Loucy (cell line): Measurements from ENCODE around the gene CUL5.

ENCODE experiments used
- H2AFZ ChIP-seq: fragments of 200-600 bp; sonication (generic); 2 replicates; pipeline ENCODE4 v1.6.0; 2016; ENCODE audit warnings: antibody characterized with exemption, mild to moderate bottlenecking, low read length, moderate library complexity
- H3F3A ChIP-seq: fragments of 200-600 bp; 2 replicates; pipeline ENCODE4 v1.6.0; 2016; ENCODE audit warnings: antibody characterized with exemption, low read depth, mild to moderate bottlenecking
- H3K27me3 ChIP-seq: fragments of 200-600 bp; sonication (generic); 2 replicates; pipeline ENCODE4 v1.6.1; 2014; ENCODE audit warnings: low read length, mild to moderate bottlenecking; ENCODE audit not compliant: insufficient read depth, poor library complexity, severe bottlenecking
- H3K36me3 ChIP-seq: fragments of 200-600 bp; sonication (generic); 2 replicates; pipeline ENCODE4 v1.6.1; 2016; ENCODE audit warnings: low read length; ENCODE audit not compliant: insufficient read depth
- H3K4me1 ChIP-seq: fragments of 200-600 bp; sonication (generic); 2 replicates; pipeline ENCODE4 v1.5.1; 2014; ENCODE audit warnings: low read length, mild to moderate bottlenecking; ENCODE audit not compliant: insufficient read depth, poor library complexity, severe bottlenecking
- H3K4me2 ChIP-seq: fragments of 200-600 bp; sonication (generic); 2 replicates; pipeline ENCODE4 v1.6.0; 2014; ENCODE audit warnings: antibody characterized with exemption, low read length, low read depth, mild to moderate bottlenecking; ENCODE audit not compliant: poor library complexity, severe bottlenecking
- H3K4me3 ChIP-seq: fragments of 200-600 bp; sonication (generic); 2 replicates; pipeline ENCODE4 v1.5.1; 2014; ENCODE audit warnings: low read length, mild to moderate bottlenecking, mixed read lengths; ENCODE audit not compliant: poor library complexity, severe bottlenecking
- H3K79me2 ChIP-seq: fragments of 200-600 bp; sonication (generic); 2 replicates; pipeline ENCODE4 v1.6.1; 2014; ENCODE audit warnings: low read length; ENCODE audit not compliant: insufficient read depth
- H3K9ac ChIP-seq: fragments of 200-600 bp; sonication (generic); 2 replicates; pipeline ENCODE4 v1.6.0; 2014; ENCODE audit warnings: mild to moderate bottlenecking, low read depth, low read length, moderate library complexity; ENCODE audit not compliant: poor library complexity, severe bottlenecking
- H3K9me2 ChIP-seq: fragments of 200-600 bp; sonication (generic); replicated peaks from 2 replicates; pipeline ENCODE4 v1.6.1; 2016; ENCODE audit warnings: low read depth, low read length, mixed read lengths
- H3K9me3 ChIP-seq: fragments of 200-600 bp; sonication (generic); 2 replicates; pipeline ENCODE4 v1.6.1; 2014; ENCODE audit warnings: mild to moderate bottlenecking, antibody characterized with exemption, low read length, low read depth; ENCODE audit not compliant: insufficient read depth
- H4K20me1 ChIP-seq: fragments of 200-600 bp; sonication (generic); 2 replicates; pipeline ENCODE4 v1.6.0; 2014; ENCODE audit warnings: antibody characterized with exemption, low read length, mild to moderate bottlenecking; ENCODE audit not compliant: insufficient read depth, poor library complexity, severe bottlenecking
- EZH2phosphoT487 ChIP-seq: fragments of 200-600 bp; IDR thresholded peaks from 2 replicates; pipeline ENCODE4 v1.6.1; 2018; ENCODE audit warnings: antibody characterized with exemption, mild to moderate bottlenecking, moderate library complexity, borderline replicate concordance
- TF ChIP-seq, protein P1 (sequence below): fragments of 200-600 bp; sonication (generic); conservative IDR thresholded peaks from 2 replicates; pipeline ENCODE4 v1.5.1; 2014; ENCODE audit warnings: mild to moderate bottlenecking, antibody characterized with exemption, low read length

Gene CUL5

DNA sequence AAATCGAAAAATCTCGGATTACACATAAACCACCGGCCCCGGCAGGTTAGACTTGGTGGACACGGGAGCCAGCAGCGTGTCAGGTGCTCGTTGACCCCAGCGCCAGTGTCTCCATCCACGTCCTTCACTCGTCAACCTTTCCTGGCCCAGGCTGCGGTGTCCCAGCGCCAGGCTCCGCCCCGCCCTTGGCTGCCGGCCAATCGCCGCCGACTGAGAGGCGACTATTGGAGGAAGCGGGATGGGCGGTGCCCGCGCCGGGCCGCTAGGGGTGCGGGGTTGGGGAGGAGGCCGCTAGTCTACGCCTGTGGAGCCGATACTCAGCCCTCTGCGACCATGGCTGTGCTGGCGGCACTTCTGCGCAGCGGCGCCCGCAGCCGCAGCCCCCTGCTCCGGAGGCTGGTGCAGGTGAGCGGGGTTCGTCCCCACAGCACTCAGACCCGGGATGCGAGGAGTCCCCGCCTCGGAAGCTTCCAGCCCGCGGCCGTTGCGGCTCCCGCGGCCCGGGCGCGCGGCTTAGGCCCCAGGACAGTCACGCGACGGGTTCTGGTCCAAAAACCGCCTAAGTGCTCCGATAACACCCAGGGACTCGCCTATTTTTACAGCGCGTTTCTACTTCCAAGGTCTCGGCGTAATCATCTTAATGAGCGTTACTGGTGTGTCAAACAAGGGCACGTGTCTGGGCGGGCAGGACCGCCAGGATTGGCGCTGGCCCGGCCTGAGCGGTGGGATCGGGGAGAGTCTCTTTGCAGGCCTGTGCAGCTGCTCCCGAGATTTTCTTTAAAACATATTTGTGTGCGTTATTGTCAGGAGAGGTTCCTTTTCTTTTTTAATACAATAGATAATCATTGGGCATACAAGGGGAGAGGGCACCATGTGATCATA lies 112.8 kb downstream of the CUL5 start, which contains the start of gene ACAT1:
Gene ACAT1 (plus strand): TSS at position 294 of the 882 bp plus-strand sequence. CDS start 40 bp downstream, at position 334.
- H3K36me3 ChIP-seq = no peaks in the 10 kb centered on the region
- peak within 1 kb of the TSS; percentile 96 for H2AFZ ChIP-seq
- H3K4me2 ChIP-seq = peak within 1 kb of the TSS; percentile 83
- no peaks in the 10 kb centered on the region for H3K27me3 ChIP-seq
- H3F3A ChIP-seq = no peaks in the 10 kb centered on the region
- TF ChIP-seq, protein P1, sequence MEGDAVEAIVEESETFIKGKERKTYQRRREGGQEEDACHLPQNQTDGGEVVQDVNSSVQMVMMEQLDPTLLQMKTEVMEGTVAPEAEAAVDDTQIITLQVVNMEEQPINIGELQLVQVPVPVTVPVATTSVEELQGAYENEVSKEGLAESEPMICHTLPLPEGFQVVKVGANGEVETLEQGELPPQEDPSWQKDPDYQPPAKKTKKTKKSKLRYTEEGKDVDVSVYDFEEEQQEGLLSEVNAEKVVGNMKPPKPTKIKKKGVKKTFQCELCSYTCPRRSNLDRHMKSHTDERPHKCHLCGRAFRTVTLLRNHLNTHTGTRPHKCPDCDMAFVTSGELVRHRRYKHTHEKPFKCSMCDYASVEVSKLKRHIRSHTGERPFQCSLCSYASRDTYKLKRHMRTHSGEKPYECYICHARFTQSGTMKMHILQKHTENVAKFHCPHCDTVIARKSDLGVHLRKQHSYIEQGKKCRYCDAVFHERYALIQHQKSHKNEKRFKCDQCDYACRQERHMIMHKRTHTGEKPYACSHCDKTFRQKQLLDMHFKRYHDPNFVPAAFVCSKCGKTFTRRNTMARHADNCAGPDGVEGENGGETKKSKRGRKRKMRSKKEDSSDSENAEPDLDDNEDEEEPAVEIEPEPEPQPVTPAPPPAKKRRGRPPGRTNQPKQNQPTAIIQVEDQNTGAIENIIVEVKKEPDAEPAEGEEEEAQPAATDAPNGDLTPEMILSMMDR = no peak
- no peak for TF ChIP-seq EZH2phosphoT487
- H3K9ac ChIP-seq = peak within 1 kb of the TSS; percentile 79
- peaks cover 25% of the 10 kb centered on the region for H3K4me1 ChIP-seq
- H4K20me1 ChIP-seq = no peaks in the 10 kb centered on the region
- H3K79me2 ChIP-seq = peaks cover 19% of the 10 kb centered on the region
- no peaks in the 10 kb centered on the region for H3K9me2 ChIP-seq
- H3K4me3 ChIP-seq = peak within 1 kb of the TSS; percentile 92
- no peaks in the 10 kb centered on the region for H3K9me3 ChIP-seq

DNA sequence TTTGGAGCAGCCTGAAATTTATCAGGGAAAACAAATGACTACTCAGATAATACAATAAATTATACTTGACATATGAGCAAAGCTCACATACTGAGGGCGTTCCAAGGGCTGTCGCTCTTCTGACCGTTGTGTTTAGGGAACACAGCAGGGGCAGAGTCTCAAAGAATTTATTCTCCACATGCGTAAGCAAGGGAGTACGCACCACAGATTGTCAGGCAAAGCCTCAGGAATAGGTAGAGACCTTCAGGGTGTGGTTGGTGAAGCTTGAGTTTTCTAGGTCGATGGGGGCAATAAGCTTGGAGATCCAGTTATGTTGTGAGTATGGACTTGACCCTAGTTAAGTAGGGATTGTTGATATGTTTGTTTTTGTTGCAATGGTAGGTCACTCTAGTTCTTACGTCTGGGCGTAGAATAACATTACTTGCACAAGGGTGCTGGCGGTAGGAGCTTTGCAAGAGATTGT lies 113.5 kb downstream of the CUL5 start:
- no peaks in the 10 kb centered on the region for H3K27me3 ChIP-seq
- peak overlapping the region; percentile 83 for H3K4me2 ChIP-seq
- H3K4me1 ChIP-seq = peaks cover 25% of the 10 kb centered on the region
- H2AFZ ChIP-seq = peak overlapping the region; percentile 96
- no peaks in the 10 kb centered on the region for H3F3A ChIP-seq
- H3K79me2 ChIP-seq = peaks cover 19% of the 10 kb centered on the region
- TF ChIP-seq, protein P1 = no peak
- TF ChIP-seq EZH2phosphoT487 = no peak
- no peaks in the 10 kb centered on the region for H4K20me1 ChIP-seq
- H3K9ac ChIP-seq = peak overlapping the region; percentile 79
- no peaks in the 10 kb centered on the region for H3K9me3 ChIP-seq
- no peaks in the 10 kb centered on the region for H3K36me3 ChIP-seq
- H3K9me2 ChIP-seq = no peaks in the 10 kb centered on the region
- H3K4me3 ChIP-seq = peak overlapping the region; percentile 92

DNA sequence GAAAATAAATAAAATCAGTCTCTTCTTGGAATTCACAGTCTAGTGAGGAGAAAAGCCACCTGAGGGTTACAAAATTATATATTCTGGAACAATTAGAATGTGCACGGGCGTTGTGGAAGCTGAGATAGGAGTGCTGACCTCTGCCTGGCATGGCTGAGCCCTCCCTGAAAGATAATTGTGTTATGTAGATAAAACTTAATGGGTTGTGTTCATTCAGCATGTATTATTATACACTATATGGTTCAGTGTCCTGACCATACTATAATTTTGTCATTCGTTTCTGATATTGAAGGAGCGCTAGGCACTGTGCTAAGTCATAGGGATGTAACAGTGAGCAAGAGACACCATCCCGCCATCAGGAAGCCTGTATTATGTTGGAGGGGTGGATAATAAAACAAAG lies 116.4 kb downstream of the CUL5 start:
- Histone ChIP-seq H3K27me3 (no peaks in the 10 kb centered on the region), H3K9ac (no peak overlapping the region), H3K4me2 (peak overlapping the region; percentile 83), H3K9me2 (no peaks in the 10 kb centered on the region), H3K79me2 (peaks cover 19% of the 10 kb centered on the region), H2AFZ (no peak overlapping the region), H3K4me1 (peaks cover 25% of the 10 kb centered on the region), H3K4me3 (no peak overlapping the region), H3K9me3 (no peaks in the 10 kb centered on the region), H4K20me1 (no peaks in the 10 kb centered on the region), H3F3A (no peaks in the 10 kb centered on the region), H3K36me3 (no peaks in the 10 kb centered on the region)
- TF ChIP-seq EZH2phosphoT487 = no peak
- TF ChIP-seq, protein P1 = no peak
